K562 (cell line): ENCODE results near the gene PGBD4. TPM values are rescaled to one million over a fixed set of nuclear protein-coding genes. Genes with fewer than 3 reads are reported as not detected.

Source experiments
- ATAC-seq: fragments of 200-7000 bp; cut with Tn5 transposase; 3 replicates; pipeline ENCODE4 v1.9.1; 2020; ENCODE audit warnings: moderate library complexity
- BruUV-seq: library from RNA; stranded (reverse); fragments of 400-500 nt; replicated peaks from 2 replicates; lab custom pipeline; 2021; lab: Mats Ljungman, UMichigan
- CTCF ChIA-PET: fragments of 300-600 bp; formaldehyde crosslinking; extraction: SDS; loops from one replicate; lab custom pipeline; 2021; ENCODE audit warnings: low intra/inter-chr PET ratio; lab: Yijun Ruan, JAX
- POLR2A ChIA-PET: fragments of 300-600, 350-650 bp; sonication (Branson Sonifier 250); formaldehyde crosslinking; extraction: SDS; loops from one replicate; lab custom pipeline; 2021; ENCODE audit warnings: antibody characterized with exemption, inconsistent platforms; lab: Yijun Ruan, JAX
- DNase-seq, 4 experiments: peaks; one replicate each; pipeline versions ENCODE4 v3.0.0 to v3.0.0-alpha.2; 2011 to 2018; ENCODE audit warnings: low spot score in 3 of 4, mixed read lengths in 3 of 4; ENCODE audit errors: extremely low read depth in 1 of 4
- FAIRE-seq: peaks from 2 replicates; lab custom pipeline; 2011; peaks lifted over from hg19 to GRCh38; lab: Jason Lieb, UNC
- H2AFZ ChIP-seq: 2 replicates; pipeline ENCODE4 v1.6.0; 2011; ENCODE audit warnings: low read depth, low read length, control low read depth, inconsistent platforms
- H3K27ac ChIP-seq: fragments of 200-600 bp; 3 replicates; pipeline ENCODE4 v1.8.0; 2011; ENCODE audit warnings: low read depth, mild to moderate bottlenecking, control low read depth, inconsistent platforms, low read length, moderate library complexity, mixed read lengths; ENCODE audit errors: extremely low read depth
- H3K27me3 ChIP-seq, 2 experiments: fragments of 300-600 bp in 1 of 2; 2 replicates in 1 of 2; 3 replicates in 1 of 2; pipeline versions ENCODE4 v1.6.0 to v1.8.0; 2011; ENCODE audit warnings: inconsistent platforms in 2 of 2, low read length in 2 of 2, mild to moderate bottlenecking in 1 of 2, mixed read lengths in 1 of 2, moderate library complexity in 1 of 2; ENCODE audit not compliant: control insufficient read depth in 2 of 2, insufficient read depth in 2 of 2
- H3K36me3 ChIP-seq: fragments of 300-600 bp; 3 replicates; pipeline ENCODE4 v1.8.0; 2011; ENCODE audit warnings: mild to moderate bottlenecking, low read length, inconsistent platforms; ENCODE audit not compliant: control insufficient read depth, insufficient read depth
- H3K4me1 ChIP-seq, 2 experiments: fragments of 200-600 bp in 1 of 2; replicated peaks in 1 of 2; 2 replicates in 1 of 2; 3 replicates in 1 of 2; pipeline versions ENCODE4 v1.5.1 to v1.8.0; 2011; ENCODE audit warnings: inconsistent platforms in 2 of 2, low read length in 2 of 2, mild to moderate bottlenecking in 1 of 2, mixed read lengths in 1 of 2, moderate library complexity in 1 of 2; ENCODE audit not compliant: control insufficient read depth in 2 of 2, insufficient read depth in 2 of 2
- H3K4me2 ChIP-seq: 2 replicates; pipeline ENCODE4 v1.6.1; 2011; ENCODE audit warnings: low read length, control low read depth, inconsistent platforms, mixed read lengths; ENCODE audit not compliant: insufficient read depth
- H3K4me3 ChIP-seq: fragments of 200-600 bp; sonication (generic), shearing (Covaris generic); 2 replicates; pipeline ENCODE4 v1.5.1; 2016; ENCODE audit warnings: control low read depth, inconsistent platforms
- H3K79me2 ChIP-seq: fragments of 200-600 bp; 3 replicates; pipeline ENCODE4 v1.8.0; 2011; ENCODE audit warnings: low read length, inconsistent platforms; ENCODE audit not compliant: control insufficient read depth, insufficient read depth
- H3K9ac ChIP-seq, 2 experiments: 2 replicates each; pipeline versions ENCODE4 v1.6.0 to v1.6.1; 2011; ENCODE audit warnings: low read depth in 2 of 2, low read length in 2 of 2, control low read depth in 1 of 2, inconsistent platforms in 1 of 2, mild to moderate bottlenecking in 1 of 2, mixed read lengths in 1 of 2; ENCODE audit not compliant: insufficient read depth in 1 of 2
- H3K9me1 ChIP-seq: one replicate; pipeline ENCODE4 v1.6.0; 2011; ENCODE audit warnings: inconsistent platforms, mild to moderate bottlenecking, low read length, moderate library complexity; ENCODE audit not compliant: control insufficient read depth, insufficient read depth
- H3K9me3 ChIP-seq: replicated peaks from 2 replicates; pipeline ENCODE4 v1.5.1; 2011; ENCODE audit warnings: low read depth, low read length, inconsistent platforms; ENCODE audit not compliant: control insufficient read depth, insufficient read depth
- H4K20me1 ChIP-seq: replicated peaks from 2 replicates; pipeline ENCODE4 v1.6.1; 2011; ENCODE audit warnings: low read length, inconsistent platforms, mixed read lengths; ENCODE audit not compliant: control insufficient read depth, insufficient read depth
- ARID2 ChIP-seq: fragments of 450-650 bp; IDR thresholded peaks from 2 replicates; pipeline ENCODE4 v1.6.1; 2017; ENCODE audit warnings: antibody characterized with exemption, mild to moderate bottlenecking
- CBFA2T3 ChIP-seq: fragments of 450-650 bp; IDR thresholded peaks from 2 replicates; pipeline ENCODE4 v1.6.1; 2017
- CHD4 ChIP-seq: fragments of 200-600 bp; sonication (generic); IDR thresholded peaks from 3 replicates; pipeline ENCODE4 v1.6.1; 2012; ENCODE audit warnings: low read depth, mild to moderate bottlenecking, mixed read lengths, low read length, inconsistent platforms; ENCODE audit not compliant: insufficient read depth, insufficient replicate concordance, poor library complexity, severe bottlenecking
- FOSL1 ChIP-seq: fragments of 200-800 bp; sonication (Bioruptor generic); conservative IDR thresholded peaks from 2 replicates; pipeline ENCODE4 v1.6.1; 2016; ENCODE audit warnings: missing genetic modification characterization, missing compliant biosample characterization
- GTF2E2 ChIP-seq: fragments of 200-800 bp; sonication (Bioruptor generic); IDR thresholded peaks from 2 replicates; pipeline ENCODE4 v1.6.1; 2016; ENCODE audit warnings: missing genetic modification characterization, missing compliant biosample characterization
- HNRNPH1 ChIP-seq: fragments of 200-400 bp; formaldehyde crosslinking; optimal IDR thresholded peaks from 2 replicates; pipeline ENCODE3; 2017; ENCODE audit warnings: low read depth, mild to moderate bottlenecking, low read length, moderate library complexity
- L3MBTL2 ChIP-seq: fragments of 450-650 bp; IDR thresholded peaks from 2 replicates; pipeline ENCODE4 v1.6.1; 2016; ENCODE audit warnings: mild to moderate bottlenecking, moderate library complexity
- MECOM ChIP-seq: fragments of 250-450 bp; sonication (Bioruptor Pico); IDR thresholded peaks from 2 replicates; pipeline ENCODE4 v1.8.0; 2022; ENCODE audit warnings: inconsistent platforms
- NCOA2 ChIP-seq, 2 experiments: fragments of 450-650 bp; IDR thresholded peaks; 2 replicates each; pipeline ENCODE4 v1.6.1; 2018; ENCODE audit warnings: mild to moderate bottlenecking in 2 of 2, moderate library complexity in 1 of 2; ENCODE audit not compliant: partially characterized antibody in 2 of 2
- NFE2 ChIP-seq: IDR thresholded peaks from 2 replicates; pipeline ENCODE4 v1.6.1; 2014; ENCODE audit warnings: antibody characterized with exemption, low read depth
- NR2C1 ChIP-seq, 2 experiments: fragments of 450-650 bp; IDR thresholded peaks; 2 replicates each; pipeline ENCODE4 v1.6.1; 2017; ENCODE audit warnings: mild to moderate bottlenecking in 2 of 2, antibody characterized with exemption in 1 of 2, inconsistent platforms in 1 of 2, missing compliant biosample characterization in 1 of 2, missing genetic modification characterization in 1 of 2
- RUNX1 ChIP-seq: sonication (generic); IDR thresholded peaks from 2 replicates; pipeline ENCODE4 v1.6.1; 2016; ENCODE audit warnings: antibody characterized with exemption, low read depth
- SIX5 ChIP-seq, 2 experiments: IDR thresholded peaks; 2 replicates each; pipeline ENCODE4 v1.6.1; 2011; ENCODE audit warnings: low read length in 2 of 2, borderline replicate concordance in 1 of 2, low read depth in 1 of 2, mild to moderate bottlenecking in 1 of 2, moderate library complexity in 1 of 2; ENCODE audit not compliant: insufficient read depth in 1 of 2
- ZBED1 ChIP-seq: IDR thresholded peaks from 2 replicates; pipeline ENCODE4 v1.6.1; 2014
- ZNF165 ChIP-seq: fragments of 250-450 bp; sonication (Bioruptor Pico); IDR thresholded peaks from 2 replicates; pipeline ENCODE4 v1.4.0; 2020; ENCODE audit warnings: borderline replicate concordance
- ZNF707 ChIP-seq: fragments of 250-450 bp; sonication (Bioruptor Pico); conservative IDR thresholded peaks from 2 replicates; pipeline ENCODE4 v1.8.0; 2022; ENCODE audit warnings: inconsistent platforms, mild to moderate bottlenecking, moderate library complexity
- WGBS: fragments of 100-300 bp; shearing (Covaris generic); methylation state at CpG from one replicate; pipeline ENCODE4 v1.1.6; 2016; ENCODE audit warnings: low coverage, mixed read lengths; ENCODE audit not compliant: insufficient coverage; ENCODE audit errors: missing lambda C conversion rate; 5-methylcytosine and 5-hydroxymethylcytosine counted together
- in situ Hi-C: fragments of 300-500 bp; cut with MboI; formaldehyde crosslinking; loops from 4 replicates; pipeline ENCODE4 v1.15.0; 2018; ENCODE audit warnings: inconsistent platforms, mixed read lengths
- intact Hi-C: fragments of 100-400 bp; cut with micrococcal nuclease; formaldehyde crosslinking; loops from 2 replicates; pipeline ENCODE4 v1.14.2; 2022
- polyA plus RNA-seq, 8 experiments: library from polyadenylated mRNA; depleted of rRNA in 4 of 8; stranded (reverse) in 5 of 8; unstranded in 3 of 8; fragments of >200 nt; fragmentation: Nextera tagmentation in 2 of 8; fragmentation: Illumina TruSeq in 1 of 8; extraction: Ambion mirVana in 2 of 8; extraction: Trizol in 1 of 8; gene quantifications; 2 replicates each; pipeline versions ENCODE4 v1.2.1 to v1.2.3, GENCODE V29; 2011 to 2014; ENCODE audit warnings: inconsistent platforms in 1 of 8, missing spikeins in 1 of 8
- total RNA-seq, 7 experiments: library from RNA; depleted of rRNA in 6 of 7; stranded (reverse); fragments of >200 nt in 6 of 7; fragmentation: Illumina TruSeq in 2 of 7; extraction: Trizol in 2 of 7; gene quantifications; 2 replicates each; pipeline versions ENCODE4 v1.2.1 to v1.2.3, GENCODE V29; 2011 to 2021; ENCODE audit warnings: low replicate concordance in 1 of 7
- TF ChIP-seq, protein P1 (sequence below): sonication (generic); IDR thresholded peaks from 2 replicates; pipeline ENCODE4 v1.6.1; 2016

The PGBD4 gene
- total and polyA plus RNA-seq, 9 of the 15 experiments (the other 6 are each of a cell fraction or from before 2014, with no cell fraction given) = 2.1 to 4.9 (median 2.7) TPM

DNA sequence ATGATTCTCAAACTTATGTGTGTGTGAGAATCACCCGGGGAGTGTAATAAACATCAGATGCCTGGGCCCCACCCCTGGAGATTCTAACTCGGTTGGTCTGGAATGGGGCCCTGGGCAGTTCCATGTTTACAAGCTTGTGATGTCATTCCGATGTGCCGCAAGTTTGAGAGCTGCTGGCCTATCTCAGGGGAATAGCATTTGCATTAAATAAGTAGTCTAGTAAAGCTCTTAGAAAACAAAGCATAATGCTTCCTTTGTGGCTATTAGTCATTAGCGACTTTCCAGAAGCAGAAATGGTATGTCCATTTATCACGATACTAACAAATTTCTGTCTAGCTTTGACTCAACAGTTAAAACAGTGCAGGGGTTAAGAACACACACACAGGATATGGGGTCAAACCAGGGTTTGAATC is 20.9 kb downstream of the PGBD4 start:
- Histone ChIP-seq H4K20me1 (no peaks in the 10 kb centered on the region), H3K9ac (no peak overlapping the region), H3K27ac (no peak overlapping the region), H3K27me3 (no peaks in the 10 kb centered on the region), H3K4me2 (no peak overlapping the region), H3K36me3 (no peaks in the 10 kb centered on the region), H3K4me3 (no peak overlapping the region), H3K79me2 (no peaks in the 10 kb centered on the region), H2AFZ (no peak overlapping the region), H3K4me1 (no peaks in the 10 kb centered on the region), H3K9me1 (no peaks in the 10 kb centered on the region), H3K9me3 (no peaks in the 10 kb centered on the region)
- FAIRE-seq (no peak), ATAC-seq (no peak), DNase-seq (no peak)
- BruUV-seq = no TSS peak
- ChIA-PET CTCF (interaction anchor here (0.7 kb wide), 1 partner anchor 152 kb away, joined by 3 read pairs; no protein-coding TSS in a partner anchor), POLR2A (interaction anchor here (0.6 to 1.6 kb wide), 3 partner anchors 10 to 134 kb away, joined by 3 to 4 read pairs (median 3); no protein-coding TSS in a partner anchor)
- TF ChIP-seq GTF2E2 = no peak
- TF ChIP-seq NCOA2 (IDR thresholded peaks at IDR 0.05; ENCODE audit: partially characterized antibody in 2 of 2) = no peak
- no peak for TF ChIP-seq MECOM
- intact Hi-C loops = no loop called here
- in situ Hi-C loops = no loop called here
- 56% methylated on average over 6 of the region's 6 CpGs for WGBS

DNA sequence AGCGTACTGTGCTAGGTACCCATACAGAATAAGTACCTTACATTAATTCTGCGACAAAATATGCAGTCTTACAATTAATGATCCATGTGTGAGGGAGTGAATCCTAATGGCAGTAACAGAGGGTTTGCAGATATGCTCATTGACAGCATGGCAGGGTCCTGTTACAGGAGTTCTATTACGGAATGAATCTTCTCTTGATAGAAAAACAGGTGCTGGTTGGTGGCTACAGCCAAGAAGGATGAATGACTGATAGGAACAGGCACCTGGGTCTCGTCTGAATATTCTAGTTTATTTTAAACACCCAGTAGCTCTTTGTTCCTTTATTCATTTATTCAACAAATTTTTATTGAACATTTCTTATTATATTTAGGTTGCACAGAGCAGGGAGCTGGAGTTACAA is 22.8 kb downstream of the PGBD4 start:
- no peaks in the 10 kb centered on the region for H3K4me1 ChIP-seq
- FAIRE-seq = no peak
- no peaks in the 10 kb centered on the region for H3K36me3 ChIP-seq
- in situ Hi-C loops = no loop called here
- POLR2A ChIA-PET = interaction anchor here (0.7 to 3.1 kb wide), 2 partner anchors 11 to 14 kb away, joined by 3 to 12 read pairs; no protein-coding TSS in a partner anchor
- no peaks in the 10 kb centered on the region for H3K79me2 ChIP-seq
- no peak overlapping the region for H3K4me3 ChIP-seq
- 31% methylated on average over 4 of the region's 4 CpGs for WGBS
- CTCF ChIA-PET = no interaction called here
- H3K4me2 ChIP-seq = no peak overlapping the region
- H3K9me3 ChIP-seq = no peaks in the 10 kb centered on the region
- no peak for ATAC-seq
- H2AFZ ChIP-seq = no peak overlapping the region
- intact Hi-C loops = loop anchor here (5.0 kb wide), 1 partner anchor 83 kb away; no protein-coding TSS in a partner anchor
- H4K20me1 ChIP-seq = no peaks in the 10 kb centered on the region
- H3K27me3 ChIP-seq = no peaks in the 10 kb centered on the region
- H3K27ac ChIP-seq = no peak overlapping the region
- no peak for DNase-seq
- no peaks in the 10 kb centered on the region for H3K9me1 ChIP-seq
- BruUV-seq = no TSS peak
- no peak overlapping the region for H3K9ac ChIP-seq
- TF ChIP-seq CHD4 = no peak
- TF ChIP-seq RUNX1 = no peak
- no peak for TF ChIP-seq NR2C1 (IDR thresholded peaks at IDR 0.05)
- no peak for TF ChIP-seq NR2C1 (tag; IDR thresholded peaks at IDR 0.05)
- no peak for TF ChIP-seq ZBED1
- no peak for TF ChIP-seq SIX5 (IDR thresholded peaks at IDR 0.05; ENCODE audit: borderline replicate concordance in 1 of 2, insufficient read depth in 1 of 2, low read depth in 1 of 2, low read length in 2 of 2)
- TF ChIP-seq CBFA2T3 = no peak
- TF ChIP-seq NFE2 = no peak
- no peak for TF ChIP-seq ARID2
- no peak for TF ChIP-seq ZNF707 (CRISPR knock-in tag)
- no peak for TF ChIP-seq ZNF165
- no peak for TF ChIP-seq FOSL1 (tag)
- no peak for TF ChIP-seq L3MBTL2
- TF ChIP-seq, protein P1, sequence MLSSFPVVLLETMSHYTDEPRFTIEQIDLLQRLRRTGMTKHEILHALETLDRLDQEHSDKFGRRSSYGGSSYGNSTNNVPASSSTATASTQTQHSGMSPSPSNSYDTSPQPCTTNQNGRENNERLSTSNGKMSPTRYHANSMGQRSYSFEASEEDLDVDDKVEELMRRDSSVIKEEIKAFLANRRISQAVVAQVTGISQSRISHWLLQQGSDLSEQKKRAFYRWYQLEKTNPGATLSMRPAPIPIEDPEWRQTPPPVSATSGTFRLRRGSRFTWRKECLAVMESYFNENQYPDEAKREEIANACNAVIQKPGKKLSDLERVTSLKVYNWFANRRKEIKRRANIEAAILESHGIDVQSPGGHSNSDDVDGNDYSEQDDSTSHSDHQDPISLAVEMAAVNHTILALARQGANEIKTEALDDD = no peak
- TF ChIP-seq HNRNPH1 = no peak
